Transverse colon (tissue), 4 donors: ENCODE results near the gene C1orf159. TPM values are rescaled to one million over a fixed set of nuclear protein-coding genes. Genes with fewer than 3 reads are reported as not detected.

Experiments used
- DNase-seq: peaks from one replicate; pipeline ENCODE4 v3.0.0-alpha.2; 2019
- H3K27ac ChIP-seq, 4 donors: fragments of 200-600 bp; sonication (generic); 2 replicates each; pipeline ENCODE4 v1.5.1; 2016 to 2018; ENCODE audit warnings: inconsistent platforms in 4 of 4
- H3K27me3 ChIP-seq: fragments of 200-600 bp; sonication (generic); 2 replicates; pipeline ENCODE4 v1.5.1; 2017; ENCODE audit warnings: inconsistent platforms
- H3K36me3 ChIP-seq, 4 donors: fragments of 200-600 bp; sonication (generic); 2 replicates each; pipeline ENCODE4 v1.5.1; 2017 to 2019; ENCODE audit warnings: inconsistent platforms in 4 of 4
- H3K4me1 ChIP-seq, 4 donors: fragments of 200-600 bp; sonication (generic); 2 replicates each; pipeline ENCODE4 v1.5.1; 2017 to 2020; ENCODE audit warnings: inconsistent platforms in 4 of 4
- H3K4me3 ChIP-seq, 4 donors: fragments of 200-600 bp; sonication (generic); 1 replicate in 1 of 4; 2 replicates in 3 of 4; pipeline versions ENCODE4 v1.5.1 to v1.6.1; 2017 to 2019; ENCODE audit warnings: inconsistent platforms in 4 of 4
- H3K9me3 ChIP-seq, 2 donors: fragments of 200-600 bp; sonication (generic); 2 replicates each; pipeline ENCODE4 v1.5.1; 2017 to 2019; ENCODE audit warnings: inconsistent platforms in 2 of 2
- EP300 ChIP-seq: sonication (generic); formaldehyde crosslinking; IDR thresholded peaks from one replicate; pipeline ENCODE4 v1.6.1; 2017; ENCODE audit warnings: antibody characterized with exemption, low read depth
- POLR2A ChIP-seq: fragments of 450-650 bp; IDR thresholded peaks from one replicate; pipeline ENCODE4 v1.6.1; 2016; ENCODE audit warnings: antibody characterized with exemption, mild to moderate bottlenecking, moderate library complexity
- POLR2AphosphoS5 ChIP-seq, 3 donors: sonication (generic); formaldehyde crosslinking; IDR thresholded peaks; one replicate each; pipeline ENCODE4 v1.6.1; 2016; ENCODE audit warnings: antibody characterized with exemption in 3 of 3
- WGBS, 2 donors: methylation state at CpG; one replicate each; pipeline ENCODE4 v1.1.5; 2018; ENCODE audit warnings: low coverage in 1 of 2; 5-methylcytosine and 5-hydroxymethylcytosine counted together
- in situ Hi-C, 4 donors: fragments of 200-750 bp; cut with MboI; loops; one replicate each; pipeline versions ENCODE4 v1.15.0 to v1.15.1; 2017; ENCODE audit warnings: low sequenced_read_pairs in 3 of 4, low pct_ligation_motif_present in 1 of 4, low pct_unique_long_range_greater_than_20kb in 1 of 4
- intact Hi-C: fragments of 100-400 bp; cut with DNase I; formaldehyde crosslinking; loops from one replicate; pipeline ENCODE4 v1.15.1; 2023; ENCODE audit warnings: low total_unique reads
- total RNA-seq, 4 donors: library from RNA; depleted of rRNA; stranded (reverse); fragments of >200 nt; gene quantifications; one replicate each; pipeline ENCODE4 v1.1.0, GENCODE V29; 2016
- TF ChIP-seq, protein P1 (sequence below), 5 experiments: fragments of 200-600 bp in 3 of 5; fragments of 450-650 bp in 2 of 5; sonication (generic) in 3 of 5; IDR thresholded peaks; 1 replicate in 2 of 5; 2 replicates in 3 of 5; pipeline ENCODE4 v1.5.1; 2016 to 2017; ENCODE audit warnings: antibody characterized with exemption in 5 of 5, inconsistent platforms in 3 of 5, mild to moderate bottlenecking in 2 of 5, moderate library complexity in 1 of 5

C1orf159 gene
- total RNA-seq, 4 donors from 2014 or later = 23.6 to 108 (median 47.3) TPM

DNA sequence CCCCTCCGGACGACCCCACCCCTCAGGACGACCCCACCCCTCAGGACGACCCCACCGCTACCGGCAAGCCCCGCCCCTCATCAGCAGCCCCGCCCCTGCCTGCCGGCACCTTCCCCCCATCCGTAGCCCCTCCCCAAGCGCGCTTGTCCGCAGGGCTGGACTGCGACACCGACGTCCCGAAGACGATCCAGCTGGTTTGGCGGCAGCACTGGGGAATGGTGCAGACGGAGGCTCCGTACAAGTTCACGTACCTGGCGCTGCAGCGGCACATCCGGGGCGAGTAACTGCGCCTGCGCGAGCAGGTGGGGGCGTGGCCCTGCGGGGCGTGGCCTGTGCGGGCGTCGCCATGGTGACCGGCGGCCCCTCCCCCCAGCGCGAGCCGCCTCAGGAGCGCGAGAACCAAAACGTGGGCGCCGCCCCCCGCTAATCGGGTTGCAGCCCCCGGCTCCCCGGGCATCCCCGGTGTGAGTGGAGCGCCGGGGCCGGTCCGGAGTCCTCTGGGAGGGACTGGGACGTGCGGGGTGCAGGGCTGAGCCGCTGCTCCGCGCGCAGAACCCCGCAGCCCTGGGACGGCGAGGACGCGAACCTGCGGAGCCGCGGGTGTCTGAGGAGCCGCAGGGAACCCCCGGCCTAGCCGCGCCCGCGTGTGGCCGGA is 46.7 kb downstream of the C1orf159 start:
- H3K4me1 ChIP-seq = peaks cover 9 to 29% (median 27%) of the 10 kb centered on the region in 4 donors
- peak; percentile 92 for DNase-seq
- in situ Hi-C loops = no loop called here
- no peaks in the 10 kb centered on the region for H3K36me3 ChIP-seq
- WGBS, 2 donors = 6% methylated on average over 13 of the region's 75 CpGs; no CpG with 5 or more reads in 1 of the 2 donors
- intact Hi-C loops = no loop called here
- H3K27me3 ChIP-seq = peaks cover 35% of the 10 kb centered on the region
- no peaks in the 10 kb centered on the region for H3K9me3 ChIP-seq
- H3K4me3 ChIP-seq = peak overlapping the region; percentile 27 to 52 (median 37)
- TF ChIP-seq, protein P1, sequence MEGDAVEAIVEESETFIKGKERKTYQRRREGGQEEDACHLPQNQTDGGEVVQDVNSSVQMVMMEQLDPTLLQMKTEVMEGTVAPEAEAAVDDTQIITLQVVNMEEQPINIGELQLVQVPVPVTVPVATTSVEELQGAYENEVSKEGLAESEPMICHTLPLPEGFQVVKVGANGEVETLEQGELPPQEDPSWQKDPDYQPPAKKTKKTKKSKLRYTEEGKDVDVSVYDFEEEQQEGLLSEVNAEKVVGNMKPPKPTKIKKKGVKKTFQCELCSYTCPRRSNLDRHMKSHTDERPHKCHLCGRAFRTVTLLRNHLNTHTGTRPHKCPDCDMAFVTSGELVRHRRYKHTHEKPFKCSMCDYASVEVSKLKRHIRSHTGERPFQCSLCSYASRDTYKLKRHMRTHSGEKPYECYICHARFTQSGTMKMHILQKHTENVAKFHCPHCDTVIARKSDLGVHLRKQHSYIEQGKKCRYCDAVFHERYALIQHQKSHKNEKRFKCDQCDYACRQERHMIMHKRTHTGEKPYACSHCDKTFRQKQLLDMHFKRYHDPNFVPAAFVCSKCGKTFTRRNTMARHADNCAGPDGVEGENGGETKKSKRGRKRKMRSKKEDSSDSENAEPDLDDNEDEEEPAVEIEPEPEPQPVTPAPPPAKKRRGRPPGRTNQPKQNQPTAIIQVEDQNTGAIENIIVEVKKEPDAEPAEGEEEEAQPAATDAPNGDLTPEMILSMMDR (IDR thresholded peaks at IDR 0.05) = no peak
- no peak for TF ChIP-seq EP300
- peak; percentile 18 to 86 (median 82) for TF ChIP-seq POLR2AphosphoS5 (IDR thresholded peaks at IDR 0.05)
- TF ChIP-seq POLR2A = peak; percentile 54
- peak overlapping the region; percentile 79 to 87 (median 84) for H3K27ac ChIP-seq

DNA sequence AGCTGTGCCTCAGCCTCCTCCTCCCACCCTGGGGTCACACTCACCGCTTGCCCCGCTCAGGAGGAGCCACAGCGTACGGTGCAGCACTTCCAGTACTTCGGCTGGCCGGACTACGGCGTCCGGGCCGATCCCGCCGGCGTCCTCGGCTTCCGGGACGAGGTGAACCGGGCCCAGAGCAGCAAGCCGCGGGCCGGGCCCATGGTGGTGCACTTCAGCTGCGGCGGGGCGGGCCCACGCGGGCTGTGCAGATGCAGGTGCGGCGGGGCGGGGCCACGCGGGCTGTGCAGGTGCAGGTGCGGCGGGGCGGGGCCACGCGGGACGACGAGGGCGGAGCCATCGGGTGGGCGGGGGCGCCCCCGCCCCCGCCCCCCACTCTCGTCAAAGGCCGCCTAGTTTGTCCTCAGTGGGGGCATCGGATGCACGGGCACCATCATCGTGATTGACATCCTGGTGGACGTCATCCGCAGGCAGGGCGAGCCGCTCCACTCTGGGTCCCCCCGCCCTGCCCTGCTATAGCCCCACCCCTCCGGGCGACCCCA is 47.3 kb downstream of the C1orf159 start:
- DNase-seq = peak; percentile 88
- in situ Hi-C loops (no loop called here), intact Hi-C loops (no loop called here)
- TF ChIP-seq, protein P1 (IDR thresholded peaks at IDR 0.05) = no peak
- TF ChIP-seq EP300 (no peak), POLR2A (peak; percentile 8), POLR2AphosphoS5 (IDR thresholded peaks at IDR 0.05) (peak in 1 of 3 donors; percentile 25)
- H3K36me3 ChIP-seq = no peaks in the 10 kb centered on the region
- 0% methylated on average over 28 of the region's 55 CpGs; no CpG with 5 or more reads in 1 of the 2 donors for WGBS, 2 donors
- no peaks in the 10 kb centered on the region for H3K9me3 ChIP-seq
- peak overlapping the region; percentile 79 to 87 (median 84) for H3K27ac ChIP-seq
- H3K4me1 ChIP-seq = peaks cover 15 to 33% (median 31%) of the 10 kb centered on the region in 4 donors
- H3K4me3 ChIP-seq = peak overlapping the region; percentile 27 to 52 (median 37)
- H3K27me3 ChIP-seq = peaks cover 37% of the 10 kb centered on the region

DNA sequence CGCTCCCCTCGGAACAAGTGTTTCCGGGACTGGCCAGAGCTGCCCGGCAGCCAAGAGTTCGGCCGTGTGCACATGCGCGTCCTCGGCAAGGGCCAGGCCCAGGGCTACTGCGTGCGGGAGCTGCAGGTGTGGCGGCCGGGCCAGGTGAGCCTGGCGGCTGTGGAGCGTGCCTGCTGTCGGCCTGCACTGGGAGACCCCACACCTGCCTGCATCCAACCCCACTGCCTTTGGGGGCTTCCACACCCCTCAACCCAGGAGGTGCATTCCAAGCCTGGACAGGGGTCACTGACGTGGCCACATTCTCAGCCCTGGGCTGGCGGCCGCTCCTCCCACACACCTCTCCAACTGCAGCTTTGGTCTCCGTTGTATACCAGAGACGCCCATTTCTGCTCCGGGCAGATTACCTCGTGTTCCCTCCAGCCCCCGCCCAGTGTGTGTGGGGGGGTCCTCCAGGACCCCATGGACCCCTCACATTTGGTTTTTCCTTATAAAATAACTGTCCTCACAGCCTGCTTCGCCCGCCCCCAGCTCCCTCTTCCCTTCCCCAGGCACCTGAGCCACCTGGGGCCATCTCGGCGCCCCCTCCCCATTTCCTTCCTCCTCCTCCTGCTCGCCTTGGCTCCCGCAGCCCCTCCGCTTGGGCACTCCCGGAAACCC is 47.9 kb downstream of the C1orf159 start:
- 48% methylated on average over 30 of the region's 32 CpGs; no CpG with 5 or more reads in 1 of the 2 donors for WGBS, 2 donors
- H3K36me3 ChIP-seq = no peaks in the 10 kb centered on the region
- peaks cover 15 to 28% (median 26%) of the 10 kb centered on the region in 4 donors for H3K4me1 ChIP-seq
- no peaks in the 10 kb centered on the region for H3K9me3 ChIP-seq
- peaks cover 43% of the 10 kb centered on the region for H3K27me3 ChIP-seq
- in situ Hi-C loops = no loop called here
- DNase-seq = peak; percentile 28
- intact Hi-C loops = no loop called here
- peak overlapping the region; percentile 79 to 87 (median 84) for H3K27ac ChIP-seq
- H3K4me3 ChIP-seq = peak overlapping the region in 3 of 4 donors; percentile 27 to 52 (median 44)
- no peak for TF ChIP-seq POLR2AphosphoS5 (IDR thresholded peaks at IDR 0.05)

DNA sequence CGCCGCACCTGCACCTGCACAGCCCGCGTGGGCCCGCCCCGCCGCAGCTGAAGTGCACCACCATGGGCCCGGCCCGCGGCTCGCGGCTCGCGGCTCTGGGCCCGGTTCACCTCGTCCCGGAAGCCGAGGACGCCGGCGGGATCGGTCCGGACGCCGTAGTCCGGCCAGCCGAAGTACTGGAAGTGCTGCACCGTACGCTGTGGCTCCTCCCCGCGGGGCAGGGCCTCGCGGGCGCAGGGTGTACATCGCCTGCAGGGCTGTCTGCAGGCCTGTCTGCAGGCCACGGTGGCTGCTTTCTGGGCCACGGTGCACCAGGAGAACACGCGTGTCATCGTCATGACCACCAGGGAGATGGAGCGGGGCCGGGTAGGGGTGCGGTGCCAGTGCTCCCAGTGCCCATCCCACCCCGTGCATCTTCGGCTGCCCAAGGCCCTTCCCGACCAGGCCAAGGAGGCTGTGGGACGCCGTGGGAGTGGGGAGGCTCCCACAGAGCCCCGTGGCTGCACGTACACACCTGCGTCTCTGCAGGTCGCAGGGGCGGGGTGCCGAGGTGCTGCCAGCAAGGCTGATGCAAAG is 48.5 kb downstream of the C1orf159 start:
- no peaks in the 10 kb centered on the region for H3K36me3 ChIP-seq
- H3K27ac ChIP-seq = peak overlapping the region in 1 of 4 donors; percentile 87
- in situ Hi-C loops = no loop called here
- no peaks in the 10 kb centered on the region for H3K9me3 ChIP-seq
- peaks cover 49% of the 10 kb centered on the region for H3K27me3 ChIP-seq
- intact Hi-C loops = no loop called here
- TF ChIP-seq, protein P1 (IDR thresholded peaks at IDR 0.05) = no peak
- TF ChIP-seq POLR2A (no peak), EP300 (no peak), POLR2AphosphoS5 (IDR thresholded peaks at IDR 0.05) (no peak)
- DNase-seq = no peak
- peaks cover 15 to 30% (median 27%) of the 10 kb centered on the region in 4 donors for H3K4me1 ChIP-seq
- WGBS, 2 donors = 84% methylated on average over 41 of the region's 54 CpGs; no CpG with 5 or more reads in 1 of the 2 donors
- no peak overlapping the region for H3K4me3 ChIP-seq
